Activated CD4-positive, alpha-beta T cell treated with anti-CD3 and anti-CD28 coated beads, Interleukin-2, amount 10 ng/mL, durations not matched to agents 7 days and 5 days (primary cell): ENCODE data around the gene KIR2DL1. TPM values are rescaled to one million over a fixed set of nuclear protein-coding genes. Genes with fewer than 3 reads are reported as not detected.
"Not testable (repeated sequence)": the region's sequence is repeated elsewhere in the genome, so short reads cannot be mapped to it uniquely, and the experiment has no call there.

Experiments
- CTCF ChIA-PET: fragments of 350-600 bp; sonication (Branson Sonifier 250); formaldehyde crosslinking; loops from one replicate; lab custom pipeline; 2021; ENCODE audit warnings: antibody characterized with exemption; lab: Charles Lee
- POLR2A ChIA-PET: fragments of 350-600 bp; sonication (Branson Sonifier 250); formaldehyde crosslinking; loops from one replicate; lab custom pipeline; 2021; ENCODE audit warnings: antibody characterized with exemption; lab: Charles Lee
- DNase-seq: peaks from one replicate; pipeline ENCODE4 v3.0.0-alpha.2; 2020
- H3K27ac Mint-ChIP-seq: one replicate; pipeline ENCODE4 v1.8.0; 2021; ENCODE audit warnings: mild to moderate bottlenecking, moderate library complexity, mixed read lengths
- H3K27me3 Mint-ChIP-seq: one replicate; pipeline ENCODE4 v1.8.0; 2021; ENCODE audit warnings: mixed read lengths
- H3K36me3 Mint-ChIP-seq: one replicate; pipeline ENCODE4 v1.8.0; 2021; ENCODE audit warnings: low read depth, mixed read lengths
- H3K4me1 Mint-ChIP-seq: one replicate; pipeline ENCODE4 v1.8.0; 2021; ENCODE audit warnings: mixed read lengths
- H3K4me3 Mint-ChIP-seq: one replicate; pipeline ENCODE4 v1.8.0; 2021; ENCODE audit warnings: mild to moderate bottlenecking, moderate library complexity, mixed read lengths
- H3K9me3 Mint-ChIP-seq: one replicate; pipeline ENCODE4 v1.8.0; 2021; ENCODE audit warnings: mixed read lengths
- total RNA-seq, 2 experiments: library from RNA; stranded (reverse); gene quantifications; one replicate each; pipeline ENCODE4 v1.2.3, GENCODE V29; 2021

Gene KIR2DL1
- total RNA-seq, 2 experiments from 2014 or later, result not detected

DNA sequence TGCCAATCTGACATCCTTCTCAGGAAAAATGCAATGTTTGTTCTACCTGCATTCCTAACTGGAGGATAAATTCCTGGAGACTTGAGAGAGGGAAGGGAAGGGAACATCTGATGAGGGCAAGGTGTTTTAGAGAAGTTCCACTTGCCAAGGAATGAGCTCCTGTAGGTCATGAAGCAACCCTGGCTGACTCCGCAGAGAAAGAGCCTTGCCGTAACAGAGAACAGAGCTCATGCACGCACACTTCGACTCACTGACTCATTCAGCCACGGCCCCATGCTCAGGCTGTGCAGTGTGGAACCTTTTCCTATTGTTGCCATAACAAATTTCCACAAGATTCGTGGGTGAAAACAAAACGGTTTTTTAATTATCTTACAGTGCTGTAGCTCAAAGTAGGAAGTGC, 9.3 kb downstream of the KIR2DL1 start:
- DNase-seq, H3K4me3 Mint-ChIP-seq, H3K36me3 Mint-ChIP-seq, H3K27ac Mint-ChIP-seq, POLR2A ChIA-PET, H3K4me1 Mint-ChIP-seq, H3K9me3 Mint-ChIP-seq, CTCF ChIA-PET, H3K27me3 Mint-ChIP-seq: not testable (repeated sequence)

DNA sequence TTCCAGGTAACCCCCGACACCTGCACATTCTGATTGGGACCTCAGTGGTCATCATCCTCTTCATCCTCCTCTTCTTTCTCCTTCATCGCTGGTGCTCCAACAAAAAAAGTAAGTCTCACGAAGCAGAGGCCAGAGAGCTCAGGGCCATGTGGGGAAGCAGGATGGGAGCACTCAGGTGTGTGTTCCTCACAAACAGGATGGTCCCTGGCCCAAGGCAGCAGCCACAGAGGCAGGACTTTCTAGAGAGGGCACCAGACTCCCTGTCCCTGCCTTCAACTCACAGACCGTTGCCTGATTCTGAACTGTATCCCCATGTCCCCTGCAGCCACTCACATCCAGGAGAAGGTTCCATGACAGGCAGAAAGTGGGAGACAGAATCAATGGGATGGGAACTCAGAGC, 13.3 kb downstream of the KIR2DL1 start:
- H3K36me3 Mint-ChIP-seq, H3K4me1 Mint-ChIP-seq, DNase-seq, CTCF ChIA-PET, H3K27me3 Mint-ChIP-seq, POLR2A ChIA-PET, H3K4me3 Mint-ChIP-seq, H3K9me3 Mint-ChIP-seq, H3K27ac Mint-ChIP-seq: not testable (repeated sequence)

DNA sequence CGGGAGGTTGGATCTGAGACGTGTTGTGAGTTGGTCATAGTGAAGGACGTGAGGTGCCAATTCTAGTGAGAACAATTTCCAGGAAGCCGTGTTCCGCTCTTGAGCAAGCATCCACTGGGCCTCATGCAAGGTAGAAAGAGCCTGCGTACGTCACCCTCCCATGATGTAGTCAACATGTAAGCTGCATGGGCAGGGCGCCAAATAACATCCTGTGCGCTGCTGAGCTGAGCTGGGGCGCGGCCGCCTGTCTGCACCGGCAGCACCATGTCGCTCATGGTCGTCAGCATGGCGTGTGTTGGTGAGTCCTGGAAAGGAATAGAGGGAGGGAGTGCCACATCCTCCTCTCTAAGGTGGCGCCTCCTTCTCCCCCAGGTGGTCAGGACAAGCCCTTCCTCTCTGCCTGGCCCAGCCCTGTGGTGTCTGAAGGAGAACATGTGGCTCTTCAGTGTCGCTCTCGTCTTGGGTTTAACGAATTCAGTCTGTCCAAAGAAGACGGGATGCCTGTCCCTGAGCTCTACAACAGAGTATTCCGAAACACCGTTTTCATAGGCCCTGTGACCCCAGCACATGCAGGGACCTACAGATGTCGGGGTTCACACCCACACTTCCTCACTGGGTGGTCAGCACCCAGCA, 16.6 kb downstream of the KIR2DL1 start:
- H3K27me3 Mint-ChIP-seq, H3K4me1 Mint-ChIP-seq, POLR2A ChIA-PET, H3K4me3 Mint-ChIP-seq, H3K36me3 Mint-ChIP-seq, H3K27ac Mint-ChIP-seq, H3K9me3 Mint-ChIP-seq, DNase-seq, CTCF ChIA-PET: not testable (repeated sequence)

DNA sequence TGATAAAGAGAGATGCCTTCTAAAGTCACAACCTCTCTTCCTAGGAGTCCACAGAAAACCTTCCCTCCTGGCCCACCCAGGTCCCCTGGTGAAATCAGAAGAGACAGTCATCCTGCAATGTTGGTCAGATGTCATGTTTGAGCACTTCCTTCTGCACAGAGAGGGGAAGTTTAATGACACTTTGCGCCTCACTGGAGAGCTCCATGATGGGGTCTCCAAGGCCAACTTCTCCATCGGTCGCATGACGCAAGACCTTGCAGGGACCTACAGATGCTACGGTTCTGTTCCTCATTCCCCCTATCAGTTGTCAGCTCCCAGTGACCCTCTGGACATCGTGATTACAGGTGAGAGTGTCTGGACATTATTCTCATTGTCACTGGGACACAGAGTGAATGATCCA, 18.6 kb downstream of the KIR2DL1 start:
- H3K9me3 Mint-ChIP-seq, H3K36me3 Mint-ChIP-seq, CTCF ChIA-PET, H3K27ac Mint-ChIP-seq, POLR2A ChIA-PET, H3K4me3 Mint-ChIP-seq, DNase-seq, H3K4me1 Mint-ChIP-seq: not testable (repeated sequence)
- peaks cover 13% of the 10 kb centered on the region for H3K27me3 Mint-ChIP-seq

DNA sequence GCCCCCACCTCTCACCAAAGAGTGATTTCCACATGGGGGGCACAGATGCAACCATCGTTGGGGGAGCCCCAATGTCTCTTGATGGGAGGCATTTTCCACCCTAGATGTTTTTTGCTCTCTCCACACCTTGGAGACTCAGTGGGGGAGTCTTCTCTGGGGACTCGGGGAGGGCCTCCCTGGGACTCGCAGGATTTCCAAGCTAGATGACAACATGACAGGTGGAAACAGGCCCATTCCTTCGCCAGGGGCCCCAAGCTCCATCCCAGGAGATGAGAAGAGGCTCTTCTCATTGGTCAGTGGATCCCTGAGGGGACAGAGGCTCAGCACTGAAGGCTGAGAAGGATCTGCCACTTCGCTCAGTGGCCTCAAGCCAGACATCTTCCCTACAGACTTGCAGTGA, 21.1 kb downstream of the KIR2DL1 start:
- ChIA-PET CTCF (no interaction called here), POLR2A (no interaction called here)
- Mint-ChIP-seq H3K9me3 (no peaks in the 10 kb centered on the region), H3K4me1 (peaks cover 11% of the 10 kb centered on the region), H3K27ac (no peak overlapping the region), H3K4me3 (no peak overlapping the region), H3K27me3 (peaks cover 13% of the 10 kb centered on the region), H3K36me3 (no peaks in the 10 kb centered on the region)
- no peak for DNase-seq

DNA sequence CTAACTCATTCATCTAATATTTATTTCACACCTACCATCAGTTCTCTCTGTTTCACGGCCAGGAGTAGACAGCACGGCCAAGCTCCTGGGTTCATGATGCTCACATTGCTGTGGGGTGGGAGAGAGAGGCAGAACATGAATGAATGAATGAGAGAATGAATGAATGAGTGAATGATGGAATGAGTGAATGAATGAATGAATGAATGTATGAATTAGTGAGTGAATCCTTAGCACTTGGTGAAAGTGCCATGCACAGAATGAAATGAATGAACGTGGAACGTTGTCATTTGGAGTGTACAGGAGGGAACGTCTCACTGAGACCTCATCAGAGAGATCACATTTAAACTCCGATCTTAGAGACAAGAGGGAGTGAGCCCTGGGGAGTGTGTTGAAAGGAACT, 21.9 kb downstream of the KIR2DL1 start:
- no peaks in the 10 kb centered on the region for H3K9me3 Mint-ChIP-seq
- peaks cover 13% of the 10 kb centered on the region for H3K27me3 Mint-ChIP-seq
- no peaks in the 10 kb centered on the region for H3K36me3 Mint-ChIP-seq
- no peak for DNase-seq
- ChIA-PET CTCF (no interaction called here), POLR2A (no interaction called here)
- H3K4me1 Mint-ChIP-seq, result peaks cover 11% of the 10 kb centered on the region
- H3K4me3 Mint-ChIP-seq, result no peak overlapping the region
- no peak overlapping the region for H3K27ac Mint-ChIP-seq

DNA sequence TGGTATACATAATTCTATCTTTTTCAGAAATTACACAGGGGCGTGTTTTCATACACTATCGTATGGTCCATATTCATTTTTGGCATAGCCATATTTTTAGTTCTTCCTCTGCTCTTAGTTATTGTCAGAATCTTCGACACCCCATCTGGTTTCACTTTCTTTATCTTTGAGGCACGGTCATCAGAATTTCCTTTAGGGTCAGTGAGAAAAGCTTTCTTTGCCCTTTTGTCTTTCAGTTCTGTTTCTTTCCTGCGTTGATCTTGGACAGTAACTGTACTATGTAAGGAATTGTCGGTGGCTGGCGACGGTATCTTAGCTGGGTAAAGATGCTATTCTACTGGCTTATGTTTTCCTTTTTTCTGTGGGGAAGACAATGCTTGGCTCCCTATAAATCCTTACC, 23.2 kb downstream of the KIR2DL1 start:
- no peak for DNase-seq
- Mint-ChIP-seq H3K4me1 (peaks cover 11% of the 10 kb centered on the region), H3K27me3 (peaks cover 20% of the 10 kb centered on the region), H3K9me3 (no peaks in the 10 kb centered on the region), H3K36me3 (no peaks in the 10 kb centered on the region), H3K27ac (no peak overlapping the region), H3K4me3 (peak overlapping the region; percentile 63)
- ChIA-PET CTCF (no interaction called here), POLR2A (no interaction called here)

DNA sequence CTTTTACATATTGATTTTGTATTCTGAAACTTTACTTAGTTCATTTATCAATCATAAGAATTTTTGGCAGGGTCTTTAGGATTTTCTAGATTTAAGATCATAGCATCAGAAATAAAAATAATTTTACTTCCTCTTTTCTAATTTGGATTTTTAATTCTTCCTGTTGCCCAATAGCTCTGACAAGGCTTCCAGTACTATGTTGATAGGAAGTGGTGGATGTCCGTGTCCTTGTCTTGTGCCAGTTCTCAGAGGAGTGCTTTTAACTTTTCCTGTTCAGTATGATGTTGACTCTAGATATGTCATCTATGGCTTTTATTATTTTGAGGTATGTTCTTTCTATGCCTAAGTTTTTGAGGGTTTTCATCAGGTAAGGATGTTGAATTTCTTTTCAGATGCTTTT, 26.2 kb downstream of the KIR2DL1 start:
- H3K27me3 Mint-ChIP-seq, result peaks cover 20% of the 10 kb centered on the region
- H3K4me3 Mint-ChIP-seq, result no peak overlapping the region
- POLR2A ChIA-PET, result no interaction called here
- H3K27ac Mint-ChIP-seq, result no peak overlapping the region
- H3K9me3 Mint-ChIP-seq, result no peaks in the 10 kb centered on the region
- H3K36me3 Mint-ChIP-seq, result no peaks in the 10 kb centered on the region
- H3K4me1 Mint-ChIP-seq, result peaks cover 11% of the 10 kb centered on the region
- DNase-seq, result no peak
- CTCF ChIA-PET, result no interaction called here

DNA sequence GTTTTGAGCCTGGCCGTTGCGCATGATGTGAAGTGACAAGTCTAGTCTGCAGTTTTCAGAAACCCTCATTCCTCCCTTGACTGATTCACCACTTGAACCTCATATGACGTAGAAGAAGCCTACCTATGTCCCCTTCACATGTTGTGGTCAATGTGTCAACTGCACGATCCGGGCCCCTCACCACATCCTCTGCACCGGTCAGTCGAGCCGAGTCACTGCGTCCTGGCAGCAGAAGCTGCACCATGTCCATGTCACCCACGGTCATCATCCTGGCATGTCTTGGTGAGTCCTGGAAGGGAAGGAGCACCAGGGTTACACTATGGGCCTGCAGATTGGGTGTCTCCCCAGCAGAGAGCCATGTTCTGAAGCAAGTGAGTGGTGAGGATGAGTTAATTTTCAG, 33.8 kb downstream of the KIR2DL1 start, which contains the start of gene KIR2DL4:
TSS of gene KIR2DL4 (plus strand) at position 201 of the 400 bp plus-strand sequence. CDS start at position 243, 42 bp downstream.
- Mint-ChIP-seq H3K27me3 (peaks cover 2% of the 10 kb centered on the region), H3K4me3 (no peak within 1 kb of the TSS), H3K36me3 (no peaks in the 10 kb centered on the region), H3K27ac (no peak within 1 kb of the TSS), H3K4me1 (no peaks in the 10 kb centered on the region), H3K9me3 (no peaks in the 10 kb centered on the region)
- POLR2A ChIA-PET, result no interaction called here
- CTCF ChIA-PET, result no interaction called here
- no peak for DNase-seq

DNA sequence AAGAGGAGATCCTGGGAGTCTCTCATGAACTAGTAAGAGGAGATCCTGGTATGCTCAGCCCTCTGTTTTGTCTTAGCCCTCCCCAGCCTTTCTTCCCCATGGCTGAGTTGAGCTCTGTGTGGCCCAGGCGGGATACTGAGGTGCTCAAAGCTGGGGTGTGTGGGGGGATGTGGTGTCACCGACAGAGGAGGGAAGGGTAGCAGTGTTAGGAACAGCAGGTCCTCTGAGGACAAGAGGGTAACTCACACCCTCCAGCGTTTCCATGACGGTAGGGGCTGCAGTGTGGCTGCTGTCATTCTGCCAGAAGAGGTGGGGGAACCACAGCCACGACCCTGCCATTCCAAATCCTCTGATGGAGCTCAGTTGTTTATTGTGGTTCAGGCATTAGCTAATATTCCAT, 34.5 kb downstream of the KIR2DL1 start:
- DNase-seq, result no peak
- POLR2A ChIA-PET, result no interaction called here
- H3K27me3 Mint-ChIP-seq, result peaks cover 2% of the 10 kb centered on the region
- no peak overlapping the region for H3K27ac Mint-ChIP-seq
- no peak overlapping the region for H3K4me3 Mint-ChIP-seq
- CTCF ChIA-PET, result no interaction called here
- no peaks in the 10 kb centered on the region for H3K36me3 Mint-ChIP-seq
- H3K9me3 Mint-ChIP-seq, result no peaks in the 10 kb centered on the region
- no peaks in the 10 kb centered on the region for H3K4me1 Mint-ChIP-seq

DNA sequence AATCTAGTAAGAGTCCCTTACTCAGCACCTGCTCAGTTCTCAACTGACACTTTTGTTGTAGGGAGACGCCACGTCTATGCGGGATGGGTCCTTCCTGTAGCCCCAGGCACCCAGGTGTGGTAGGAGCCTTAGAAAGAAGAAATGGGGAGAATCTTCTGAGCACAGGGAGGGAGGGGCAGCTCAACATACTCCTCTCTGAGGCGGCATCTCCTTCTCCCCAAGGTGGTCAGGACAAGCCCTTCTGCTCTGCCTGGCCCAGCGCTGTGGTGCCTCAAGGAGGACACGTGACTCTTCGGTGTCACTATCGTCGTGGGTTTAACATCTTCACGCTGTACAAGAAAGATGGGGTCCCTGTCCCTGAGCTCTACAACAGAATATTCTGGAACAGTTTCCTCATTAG, 35.0 kb downstream of the KIR2DL1 start:
- Mint-ChIP-seq H3K4me3 (no peak overlapping the region), H3K36me3 (no peaks in the 10 kb centered on the region), H3K27me3 (peaks cover 2% of the 10 kb centered on the region), H3K27ac (no peak overlapping the region), H3K4me1 (no peaks in the 10 kb centered on the region), H3K9me3 (no peaks in the 10 kb centered on the region)
- CTCF ChIA-PET, result no interaction called here
- POLR2A ChIA-PET, result no interaction called here
- no peak for DNase-seq

DNA sequence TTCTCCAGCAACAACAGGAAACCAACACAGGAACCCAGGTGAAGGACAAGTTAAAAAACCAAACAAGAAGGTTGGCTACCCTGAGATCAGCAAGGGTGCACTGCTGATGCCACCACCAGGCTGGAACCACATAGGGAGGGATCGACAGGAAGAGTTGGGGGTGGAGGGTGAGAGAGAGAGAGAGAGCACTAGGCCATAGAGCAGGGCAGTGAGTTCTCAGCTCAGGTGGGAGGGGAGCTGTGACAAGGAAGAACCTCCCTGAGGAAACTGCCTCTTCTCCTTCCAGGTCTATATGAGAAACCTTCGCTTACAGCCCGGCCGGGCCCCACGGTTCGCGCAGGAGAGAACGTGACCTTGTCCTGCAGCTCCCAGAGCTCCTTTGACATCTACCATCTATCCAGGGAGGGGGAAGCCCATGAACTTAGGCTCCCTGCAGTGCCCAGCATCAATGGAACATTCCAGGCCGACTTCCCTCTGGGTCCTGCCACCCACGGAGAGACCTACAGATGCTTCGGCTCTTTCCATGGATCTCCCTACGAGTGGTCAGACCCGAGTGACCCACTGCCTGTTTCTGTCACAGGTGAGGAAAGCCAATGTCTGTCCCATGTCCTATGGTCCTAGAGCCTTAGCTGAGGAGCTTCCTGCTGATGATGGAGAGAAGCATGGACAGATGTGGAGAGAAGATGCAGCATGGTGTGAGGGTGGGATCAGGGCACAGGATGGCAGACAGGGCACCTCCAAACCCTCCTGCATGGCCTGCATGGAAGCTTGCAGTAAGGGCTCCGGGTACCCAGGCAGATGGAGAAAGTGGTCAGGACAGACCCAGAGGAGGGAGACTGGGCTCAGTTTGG, 36.3 kb downstream of the KIR2DL1 start:
- ChIA-PET POLR2A (no interaction called here), CTCF (no interaction called here)
- H3K27ac Mint-ChIP-seq, result no peak overlapping the region
- H3K27me3 Mint-ChIP-seq, result peaks cover 3% of the 10 kb centered on the region
- no peaks in the 10 kb centered on the region for H3K36me3 Mint-ChIP-seq
- DNase-seq, result no peak
- H3K4me3 Mint-ChIP-seq, result no peak overlapping the region
- no peaks in the 10 kb centered on the region for H3K4me1 Mint-ChIP-seq
- no peaks in the 10 kb centered on the region for H3K9me3 Mint-ChIP-seq

DNA sequence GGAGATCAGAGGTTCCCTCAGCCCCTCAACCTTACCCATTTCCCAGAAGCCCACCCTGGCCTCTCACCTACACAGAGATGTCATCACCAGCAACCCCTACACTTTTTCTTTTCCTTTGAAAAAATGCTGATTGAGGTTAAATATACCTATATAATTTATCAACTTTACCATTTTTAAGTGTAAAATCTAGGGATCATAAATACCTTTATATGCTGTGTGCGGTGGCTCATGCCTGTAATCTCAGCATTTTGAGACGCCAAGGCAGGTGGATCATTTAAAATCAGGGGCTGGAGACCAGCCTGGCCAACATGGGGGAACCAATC, 36.9 kb downstream of the KIR2DL1 start:
- DNase-seq, result no peak
- Mint-ChIP-seq H3K4me3 (no peak overlapping the region), H3K9me3 (no peaks in the 10 kb centered on the region), H3K36me3 (no peaks in the 10 kb centered on the region), H3K27me3 (peaks cover 3% of the 10 kb centered on the region), H3K4me1 (no peaks in the 10 kb centered on the region), H3K27ac (no peak overlapping the region)
- POLR2A ChIA-PET, result no interaction called here
- CTCF ChIA-PET, result no interaction called here

DNA sequence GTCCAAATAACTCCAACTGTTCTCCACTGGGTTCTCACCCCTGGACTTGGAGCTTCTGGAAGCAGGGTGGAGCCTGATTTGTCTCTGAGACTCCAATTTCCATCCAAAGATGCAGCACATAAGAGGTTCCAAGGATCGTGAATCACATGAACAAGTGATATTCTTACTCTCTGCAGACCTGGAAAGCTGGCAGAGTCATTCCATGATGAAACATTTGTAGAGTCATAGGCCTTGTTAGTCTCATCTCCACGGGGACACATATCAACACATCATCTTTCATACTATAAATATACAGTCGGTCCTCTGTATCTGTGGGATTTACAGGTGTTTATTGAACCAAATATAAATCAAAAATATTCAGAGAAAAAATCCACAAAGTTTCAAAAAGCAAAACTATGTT, 45.0 kb downstream of the KIR2DL1 start:
- H3K4me1 Mint-ChIP-seq, DNase-seq, H3K27ac Mint-ChIP-seq, H3K4me3 Mint-ChIP-seq, H3K9me3 Mint-ChIP-seq, H3K27me3 Mint-ChIP-seq, CTCF ChIA-PET, H3K36me3 Mint-ChIP-seq, POLR2A ChIA-PET: not testable (repeated sequence)
